Transverse colon (tissue), 4 donors: ENCODE data around the gene PMF1.

ENCODE experiments used
- CTCF ChIP-seq, 5 experiments: fragments of 200-600 bp in 3 of 5; fragments of 450-650 bp in 2 of 5; sonication (generic) in 3 of 5; IDR thresholded peaks; 1 replicate in 2 of 5; 2 replicates in 3 of 5; pipeline ENCODE4 v1.5.1; 2016 to 2017; ENCODE audit warnings: antibody characterized with exemption in 5 of 5, inconsistent platforms in 3 of 5, mild to moderate bottlenecking in 2 of 5, moderate library complexity in 1 of 5
- EP300 ChIP-seq: sonication (generic); formaldehyde crosslinking; IDR thresholded peaks from one replicate; pipeline ENCODE4 v1.6.1; 2017; ENCODE audit warnings: antibody characterized with exemption, low read depth
- POLR2A ChIP-seq: fragments of 450-650 bp; IDR thresholded peaks from one replicate; pipeline ENCODE4 v1.6.1; 2016; ENCODE audit warnings: antibody characterized with exemption, mild to moderate bottlenecking, moderate library complexity
- POLR2AphosphoS5 ChIP-seq, 3 donors: sonication (generic); formaldehyde crosslinking; IDR thresholded peaks; one replicate each; pipeline ENCODE4 v1.6.1; 2016; ENCODE audit warnings: antibody characterized with exemption in 3 of 3

DNA sequence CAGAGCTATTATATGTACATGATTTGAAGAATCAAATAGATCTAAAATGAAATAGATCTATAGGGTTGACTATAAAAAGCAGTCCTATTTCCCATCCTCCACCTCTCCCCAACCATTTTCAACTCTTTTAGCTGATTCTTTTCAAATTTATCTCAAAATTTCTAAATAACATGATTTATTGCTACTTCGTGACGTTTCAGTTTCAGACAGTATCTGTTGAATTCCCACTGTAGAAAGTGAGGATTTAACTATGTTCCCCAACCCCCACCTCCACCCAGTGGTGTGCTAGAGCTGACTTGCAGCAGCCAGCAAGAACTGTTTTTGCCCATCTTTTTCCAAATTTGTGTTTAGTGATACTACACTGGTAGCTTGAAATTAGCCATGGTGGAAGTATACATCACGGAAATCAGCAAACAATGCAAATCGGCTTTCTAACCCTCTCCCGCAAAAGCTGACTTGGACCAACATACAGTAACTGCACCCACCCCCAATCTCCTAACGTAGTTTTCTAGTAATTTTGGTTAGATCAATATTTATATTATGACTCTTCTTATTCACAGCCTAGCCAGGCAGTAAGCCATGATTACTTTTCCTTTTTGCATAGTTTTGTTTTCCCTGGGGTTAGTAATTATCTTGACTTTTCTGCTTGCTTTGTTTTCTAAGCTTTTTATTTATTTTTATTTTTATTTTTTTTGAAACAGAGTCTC lies 48.5 kb upstream of the PMF1 start:
- no peak for TF ChIP-seq CTCF (IDR thresholded peaks at IDR 0.05)
- no peak for TF ChIP-seq POLR2A
- no peak for TF ChIP-seq EP300
- TF ChIP-seq POLR2AphosphoS5 (IDR thresholded peaks at IDR 0.05) = no peak
